Measurements from ENCODE around the gene EIF3D.
A peak's percentile ranks its signal among the peaks of the same experiment; 100 is the strongest.

GRCh38 chr22:36461665-36462649, 67.0 kb downstream of the EIF3D start:
- TF ChIP-seq PATZ1 (CRISPR knock-in tag; IDR thresholded peaks at IDR 0.05; ENCODE audit: borderline replicate concordance) (no peak), ZFP3 (CRISPR knock-in tag; IDR thresholded peaks at IDR 0.05) (peak; percentile 44; the same call in 1 of the 2 replicates), ZNF8 (CRISPR knock-in tag; IDR thresholded peaks at IDR 0.05) (no peak), ARNTL (CRISPR knock-in tag; IDR thresholded peaks at IDR 0.05; ENCODE audit: borderline replicate concordance, low read depth) (no peak), CSDC2 (CRISPR knock-in tag; IDR thresholded peaks at IDR 0.05) (no peak), TCF4 (CRISPR knock-in tag; IDR thresholded peaks at IDR 0.05; ENCODE audit: borderline replicate concordance) (no peak), GLIS3 (CRISPR knock-in tag; IDR thresholded peaks at IDR 0.05) (no peak), ESRRG (CRISPR knock-in tag; IDR thresholded peaks at IDR 0.05) (0 out of 2 replicates have a peak, but pooled peaks have one; percentile 9), RARB (CRISPR knock-in tag; IDR thresholded peaks at IDR 0.05) (no peak), CREB5 (CRISPR knock-in tag; IDR thresholded peaks at IDR 0.05; ENCODE audit: low read depth) (no peak), BACH2 (CRISPR knock-in tag; IDR thresholded peaks at IDR 0.05; ENCODE audit: borderline replicate concordance) (no peak)

All from SK-N-SH treated with all-trans-retinoic acid at 6 μM for 48 hours (cell line).